IMR-90 (cell line): ENCODE data around the gene GJC2. TPM values are rescaled to one million over a fixed set of nuclear protein-coding genes. Genes with fewer than 3 reads are reported as not detected.

Experiments used
- ATAC-seq: fragments of 200-7000 bp; cut with Tn5 transposase; 2 replicates; pipeline ENCODE4 v1.9.1; 2020; ENCODE audit warnings: low read depth, mild to moderate bottlenecking, moderate library complexity
- BruUV-seq: library from RNA; stranded (reverse); fragments of 400-500 nt; replicated peaks from 2 replicates; lab custom pipeline; 2021; lab: Mats Ljungman, UMichigan
- CTCF ChIA-PET: fragments of 300-600 bp; formaldehyde crosslinking; extraction: SDS; loops from one replicate; lab custom pipeline; 2021; ENCODE audit warnings: antibody characterized with exemption; lab: Yijun Ruan, JAX
- POLR2A ChIA-PET: fragments of 300-600 bp; sonication (Branson Sonifier 250); formaldehyde crosslinking; loops from one replicate; lab custom pipeline; 2022; ENCODE audit warnings: antibody characterized with exemption; ENCODE audit not compliant: unreplicated experiment; lab: Charles Lee
- DNase-seq: peaks from one replicate; pipeline ENCODE4 v3.0.0; 2013
- H2AFZ ChIP-seq: replicated peaks from 2 replicates; pipeline ENCODE3; 2013; ENCODE audit warnings: low read length, mild to moderate bottlenecking; ENCODE audit not compliant: poor library complexity
- H2AK5ac ChIP-seq: 2 replicates; pipeline ENCODE4 v1.6.1; 2013; ENCODE audit warnings: low read depth, low read length, inconsistent platforms
- H2AK9ac ChIP-seq: replicated peaks from 2 replicates; pipeline ENCODE3; 2013; ENCODE audit warnings: mild to moderate bottlenecking, low read depth, low read length, moderate library complexity; ENCODE audit not compliant: poor library complexity
- H2BK120ac ChIP-seq: 2 replicates; pipeline ENCODE4 v1.6.1; 2013; ENCODE audit warnings: low read depth, low read length, inconsistent platforms
- H2BK15ac ChIP-seq: 3 replicates; pipeline ENCODE4 v1.6.1; 2013; ENCODE audit warnings: low read depth, low read length, inconsistent platforms
- H2BK20ac ChIP-seq: 2 replicates; pipeline ENCODE4 v1.6.1; 2013; ENCODE audit warnings: low read depth, mild to moderate bottlenecking, inconsistent platforms, low read length, moderate library complexity
- H2BK5ac ChIP-seq: 2 replicates; pipeline ENCODE4 v1.6.1; 2013; ENCODE audit warnings: mild to moderate bottlenecking, low read depth, low read length, inconsistent platforms; ENCODE audit not compliant: poor library complexity, severe bottlenecking
- H3K14ac ChIP-seq: replicated peaks from 2 replicates; pipeline ENCODE4 v1.6.1; 2013; ENCODE audit warnings: low read depth, low read length, inconsistent platforms
- H3K18ac ChIP-seq: 2 replicates; pipeline ENCODE4 v1.6.1; 2013; ENCODE audit warnings: low read depth, low read length, control low read depth
- H3K23ac ChIP-seq: 2 replicates; pipeline ENCODE4 v1.6.1; 2013; ENCODE audit warnings: low read depth, low read length, inconsistent platforms
- H3K27ac ChIP-seq: 2 replicates; pipeline ENCODE4 v1.5.1; 2013; ENCODE audit warnings: mild to moderate bottlenecking, control low read depth, low read length; ENCODE audit not compliant: insufficient read depth
- H3K27me3 ChIP-seq: 2 replicates; pipeline ENCODE4 v1.6.1; 2013; ENCODE audit warnings: low read length; ENCODE audit not compliant: control insufficient read depth, insufficient read depth
- H3K36me3 ChIP-seq: 2 replicates; pipeline ENCODE4 v1.6.1; 2013; ENCODE audit warnings: low read length, mixed read lengths; ENCODE audit not compliant: control insufficient read depth, insufficient read depth
- H3K4ac ChIP-seq: 2 replicates; pipeline ENCODE4 v1.6.1; 2013; ENCODE audit warnings: low read depth, low read length, inconsistent platforms
- H3K4me1 ChIP-seq: 2 replicates; pipeline ENCODE4 v1.6.1; 2013; ENCODE audit warnings: low read length, mixed read lengths; ENCODE audit not compliant: control insufficient read depth, insufficient read depth
- H3K4me2 ChIP-seq: 2 replicates; pipeline ENCODE4 v1.6.1; 2013; ENCODE audit warnings: low read depth, mild to moderate bottlenecking, control low read depth, low read length, moderate library complexity
- H3K4me3 ChIP-seq: 2 replicates; pipeline ENCODE4 v1.5.1; 2013; ENCODE audit warnings: low read depth, mild to moderate bottlenecking, control low read depth, low read length, moderate library complexity; ENCODE audit not compliant: insufficient read depth
- H3K56ac ChIP-seq: 2 replicates; pipeline ENCODE4 v1.6.1; 2013; ENCODE audit warnings: low read length, inconsistent platforms; ENCODE audit not compliant: insufficient read depth; ENCODE audit errors: extremely low read depth
- H3K79me1 ChIP-seq, 2 experiments: 2 replicates each; pipeline ENCODE4 v1.6.1; 2013; ENCODE audit warnings: low read length in 2 of 2, inconsistent platforms in 1 of 2, low read depth in 1 of 2
- H3K9ac ChIP-seq: 2 replicates; pipeline ENCODE4 v1.6.1; 2013; ENCODE audit warnings: low read depth, low read length, control low read depth
- H3K9me1 ChIP-seq: 2 replicates; pipeline ENCODE4 v1.6.1; 2013; ENCODE audit warnings: low read length, inconsistent platforms; ENCODE audit not compliant: insufficient read depth
- H3K9me3 ChIP-seq: 2 replicates; pipeline ENCODE4 v1.6.1; 2013; ENCODE audit warnings: low read length; ENCODE audit not compliant: control insufficient read depth, insufficient read depth
- H4K20me1 ChIP-seq: 2 replicates; pipeline ENCODE4 v1.6.1; 2013; ENCODE audit warnings: low read length, inconsistent platforms; ENCODE audit not compliant: insufficient read depth
- H4K5ac ChIP-seq: 2 replicates; pipeline ENCODE4 v1.6.1; 2013; ENCODE audit warnings: mild to moderate bottlenecking, low read depth, low read length, control low read depth
- H4K8ac ChIP-seq, 2 experiments: 2 replicates each; pipeline ENCODE4 v1.6.1; 2013; ENCODE audit warnings: low read depth in 2 of 2, low read length in 2 of 2, control low read depth in 1 of 2, inconsistent platforms in 1 of 2
- H4K91ac ChIP-seq: 2 replicates; pipeline ENCODE4 v1.6.1; 2013; ENCODE audit warnings: low read depth, low read length, inconsistent platforms; ENCODE audit not compliant: insufficient read depth
- CTCF ChIP-seq: conservative IDR thresholded peaks from 2 replicates; pipeline ENCODE4 v1.5.1; 2012; ENCODE audit warnings: mild to moderate bottlenecking, low read depth, low read length, improper control_type of control experiment
- RAD21 ChIP-seq: IDR thresholded peaks from 2 replicates; pipeline ENCODE4 v1.6.1; 2012; ENCODE audit warnings: low read length, improper control_type of control experiment
- RFX5 ChIP-seq: IDR thresholded peaks from 2 replicates; pipeline ENCODE4 v1.8.0; 2012; ENCODE audit warnings: low read depth, mild to moderate bottlenecking, low read length, moderate library complexity
- WGBS, 2 experiments: methylation state at CpG; one replicate each; pipeline versions ENCODE4 v1.1.5 to v1.1.7; 2013; ENCODE audit warnings: missing lambda C conversion rate in 2 of 2; ENCODE audit not compliant: insufficient read length in 1 of 2; ENCODE audit errors: extremely low coverage in 2 of 2; 5-methylcytosine and 5-hydroxymethylcytosine counted together
- dilution Hi-C: fragments of 300-500 bp; cut with HindIII; formaldehyde crosslinking; loops from one replicate; pipeline ENCODE4 v1.14.3; 2018; ENCODE audit warnings: low sequenced_read_pairs; ENCODE audit not compliant: unreplicated experiment
- in situ Hi-C: fragments of 300-500 bp; cut with MboI; formaldehyde crosslinking; loops from 3 replicates; pipeline ENCODE4 v1.14.3; 2019; ENCODE audit warnings: low sequenced_read_pairs, inconsistent platforms, mixed read lengths
- intact Hi-C: fragments of 100-400 bp; cut with micrococcal nuclease; formaldehyde crosslinking; loops from 2 replicates; pipeline ENCODE4 v1.10.0; 2022
- polyA plus RNA-seq, 3 experiments: library from polyadenylated mRNA; depleted of rRNA; stranded (reverse); fragments of >200 nt; gene quantifications; 2 replicates each; pipeline ENCODE4 v1.2.3, GENCODE V29; 2012; ENCODE audit warnings: low replicate concordance in 1 of 3
- total RNA-seq: library from RNA; depleted of rRNA; stranded (reverse); fragments of >200 nt; gene quantifications from 2 replicates; pipeline ENCODE4 v1.2.3, GENCODE V29; 2012

The GJC2 gene
- total and polyA plus RNA-seq, 2 of the 4 experiments (the other 2 are of a cell fraction), result 1.1 to 1.7 TPM

DNA sequence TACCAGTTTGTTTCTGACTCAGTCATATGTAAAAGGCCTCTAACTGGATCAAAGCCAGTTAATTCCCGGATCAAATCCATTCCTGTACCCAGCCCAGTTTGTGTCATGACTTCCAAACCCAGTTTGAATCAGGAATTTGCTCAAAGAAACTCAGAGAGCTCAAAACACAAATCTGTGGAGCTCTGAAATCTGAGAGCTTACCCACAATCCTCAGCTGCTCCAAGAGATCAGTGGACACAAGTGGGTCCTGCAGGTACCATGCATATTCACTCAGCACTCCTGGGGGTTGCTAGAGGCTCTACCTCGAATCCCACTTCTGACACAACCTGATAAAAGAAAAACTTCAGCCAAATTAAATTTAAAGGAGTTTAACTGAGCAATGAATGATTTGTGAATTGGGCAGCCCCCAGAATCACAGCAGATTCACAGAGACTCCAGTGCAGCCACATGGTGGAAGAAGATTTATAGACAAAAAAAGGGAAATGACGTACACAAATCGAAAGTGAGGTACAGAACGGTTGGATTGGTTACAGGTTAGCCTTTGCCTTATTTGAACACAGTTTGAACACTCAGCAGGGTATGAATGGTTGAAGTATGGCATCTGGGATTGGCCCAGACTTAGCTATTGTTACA lies 28.8 kb upstream of the GJC2 start:
- in situ Hi-C loops, result no loop called here
- H2BK120ac ChIP-seq, result no peak overlapping the region
- H3K27me3 ChIP-seq, result peaks cover 17% of the 10 kb centered on the region
- H3K27ac ChIP-seq, result no peak overlapping the region
- H2AK5ac ChIP-seq, result no peak overlapping the region
- H3K23ac ChIP-seq, result no peak overlapping the region
- H2BK15ac ChIP-seq, result no peak overlapping the region
- H4K91ac ChIP-seq, result no peak overlapping the region
- TF ChIP-seq CTCF (no peak), RAD21 (no peak), RFX5 (no peak)
- intact Hi-C loops, result no loop called here
- no peak overlapping the region for H2AFZ ChIP-seq
- H3K18ac ChIP-seq, result no peak overlapping the region
- H3K4me1 ChIP-seq, result peaks cover 2% of the 10 kb centered on the region; the same call in 1 of the 2 replicates
- no peak overlapping the region for H3K9ac ChIP-seq
- POLR2A ChIA-PET, result no interaction called here
- no peak overlapping the region for H3K4ac ChIP-seq
- DNase-seq, result peak; percentile 26
- no peak overlapping the region for H3K4me2 ChIP-seq
- H4K5ac ChIP-seq, result no peak overlapping the region
- no TSS peak for BruUV-seq
- peak; percentile 32 for ATAC-seq
- H4K20me1 ChIP-seq, result no peaks in the 10 kb centered on the region
- H3K36me3 ChIP-seq, result no peaks in the 10 kb centered on the region
- no peak overlapping the region for H3K56ac ChIP-seq
- H3K9me3 ChIP-seq, result no peaks in the 10 kb centered on the region
- no peak overlapping the region for H3K14ac ChIP-seq
- no peak overlapping the region for H2BK20ac ChIP-seq
- 50% methylated on average over 1 of the region's 5 CpGs; no CpG with 5 or more reads in 1 of the 2 experiments for WGBS, 2 experiments
- no peak overlapping the region for H2AK9ac ChIP-seq
- no peaks in the 10 kb centered on the region for H3K79me1 ChIP-seq
- dilution Hi-C loops, result no loop called here
- H2BK5ac ChIP-seq, result no peak overlapping the region
- no peaks in the 10 kb centered on the region for H3K9me1 ChIP-seq
- H4K8ac ChIP-seq, result no peak overlapping the region
- H3K4me3 ChIP-seq, result no peak overlapping the region
- CTCF ChIA-PET, result interaction anchor here (0.8 kb wide), 1 partner anchor 10 kb away, joined by 4 read pairs; no protein-coding TSS in a partner anchor
